ENCODE data around the gene CDK17. TPM values are rescaled to one million over a fixed set of nuclear protein-coding genes. Genes with fewer than 3 reads are reported as not detected.

CDK17 gene
- total and polyA plus RNA-seq, 2 of the 8 experiments (the other 6 are each of a cell fraction or from before 2014, with no cell fraction given): 5.8 to 20.0 TPM

GRCh38 chr12:96408993-96409392 is 8.8 kb upstream of the CDK17 start:
- Histone ChIP-seq H3K4me2 (ENCODE audit: insufficient read depth in 1 of 2, low read depth in 2 of 2, low read length in 2 of 2) (no peak overlapping the region), H4K5ac (ENCODE audit: insufficient read length, low read depth, low read length) (no peak overlapping the region), H3K27ac (ENCODE audit: low read depth, low read length) (no peak overlapping the region), H4K8ac (ENCODE audit: extremely low read depth, insufficient read depth, low read length) (no peak overlapping the region), H3K79me2 (ENCODE audit: control insufficient read depth in 1 of 2, insufficient read depth in 2 of 2, low read length in 2 of 2) (no peaks in the 10 kb centered on the region), H3K4ac (replicated peaks; ENCODE audit: insufficient read length, low read depth, low read length) (no peak overlapping the region), H3K18ac (ENCODE audit: extremely low read depth, low read length) (no peak overlapping the region), H2BK12ac (ENCODE audit: low read depth, low read length) (no peak overlapping the region), H2BK120ac (replicated peaks; ENCODE audit: low read depth, low read length) (no peak overlapping the region), H2AK5ac (ENCODE audit: low read depth, low read length) (no peak overlapping the region), H3K36me3 (ENCODE audit: control insufficient read depth in 2 of 4, insufficient read depth in 4 of 4, low read length in 3 of 4) (no peaks in the 10 kb centered on the region), H2AFZ (ENCODE audit: low read length) (no peak overlapping the region), H3K4me3 (ENCODE audit: extremely low read depth in 1 of 4, insufficient read depth in 2 of 4, low read depth in 3 of 4, low read length in 4 of 4) (no peak overlapping the region), H4K91ac (replicated peaks; ENCODE audit: insufficient read length, low read length) (no peak overlapping the region), H2BK15ac (ENCODE audit: low read length) (no peak overlapping the region), H4K20me1 (replicated peaks in 1 of 2; ENCODE audit: control insufficient read depth in 1 of 2, insufficient read depth in 2 of 2, low read length in 2 of 2) (no peaks in the 10 kb centered on the region), H3K27me3 (replicated peaks in 1 of 4; ENCODE audit: control insufficient read depth in 3 of 4, extremely low read depth in 1 of 4, insufficient read depth in 3 of 4, low read length in 3 of 4) (no peaks in the 10 kb centered on the region), H3K14ac (ENCODE audit: insufficient read length) (no peak overlapping the region), H3K9me3 (ENCODE audit: insufficient read depth in 2 of 2, low read depth in 1 of 2, low read length in 1 of 2) (no peaks in the 10 kb centered on the region), H2BK5ac (ENCODE audit: low read depth, low read length) (no peak overlapping the region), H3K56ac (replicated peaks; ENCODE audit: insufficient read length, low read depth, low read length) (no peak overlapping the region), H3K23ac (ENCODE audit: insufficient read length) (no peak overlapping the region), H2BK20ac (ENCODE audit: low read length) (no peak overlapping the region), H3K23me2 (ENCODE audit: low read depth, low read length) (no peaks in the 10 kb centered on the region), H3K9ac (replicated peaks in 1 of 4; ENCODE audit: extremely low read depth in 1 of 4, low read depth in 3 of 4, low read length in 3 of 4) (no peak overlapping the region), H3K4me1 (replicated peaks in 1 of 4; ENCODE audit: control insufficient read depth in 3 of 4, insufficient read depth in 4 of 4, low read length in 3 of 4) (peaks cover 0 to 3% (median 0%) of the 10 kb centered on the region in 4 experiments; a peak in 2 of 7 replicates), H3K79me1 (ENCODE audit: low read depth, low read length) (no peaks in the 10 kb centered on the region)
- WGBS, 2 experiments (ENCODE audit: extremely low coverage in 1 of 2, insufficient coverage in 1 of 2, insufficient read length in 1 of 2, insufficient replicate concordance in 2 of 2, low coverage in 1 of 2, low lambda C conversion rate in 2 of 2, missing lambda C conversion rate in 1 of 2): 92% methylated on average over 3 of the region's 3 CpGs; no CpG with 5 or more reads in 1 of the 2 experiments
- FAIRE-seq: no peak
- CTCF ChIA-PET (ENCODE audit: partially characterized antibody): no interaction called here
- DNase-seq (ENCODE audit: low read depth in 1 of 2, low spot score in 2 of 2): no peak
- POLR2A ChIA-PET (ENCODE audit: partially characterized antibody): no interaction called here
- TF ChIP-seq SRF (IDR thresholded peaks at IDR 0.05; ENCODE audit: low read depth, low read length) (no peak), CTCF (IDR thresholded peaks at IDR 0.05; ENCODE audit: control extremely low read depth in 1 of 3, insufficient read depth in 1 of 3, low read depth in 1 of 3, low read length in 3 of 3) (no peak), GTF2F1 (IDR thresholded peaks at IDR 0.05; ENCODE audit: borderline replicate concordance, low read depth, low read length) (no peak), RFX5 (IDR thresholded peaks at IDR 0.05; ENCODE audit: borderline replicate concordance, low read depth, low read length) (no peak), TEAD4 (IDR thresholded peaks at IDR 0.05; ENCODE audit: low read depth, low read length) (no peak), TAF7 (optimal IDR thresholded peaks at IDR 0.05; ENCODE audit: borderline replicate concordance, low read depth, low read length) (no peak), BRCA1 (IDR thresholded peaks at IDR 0.05; ENCODE audit: low read depth, low read length) (no peak), FOSL1 (IDR thresholded peaks at IDR 0.05; ENCODE audit: insufficient read depth, low read depth, low read length) (no peak), CBX8 (IDR thresholded peaks at IDR 0.05; ENCODE audit: borderline replicate concordance, low read depth, low read length) (no peak), NANOG (IDR thresholded peaks at IDR 0.05; ENCODE audit: insufficient read depth, low read depth, low read length, poor library complexity, severe bottlenecking) (no peak)
